ENCODE data around the gene MON1A. TPM values are rescaled to one million over a fixed set of nuclear protein-coding genes. Genes with fewer than 3 reads are reported as not detected.
"Not testable (repeated sequence)": the region's sequence is repeated elsewhere in the genome, so short reads cannot be mapped to it uniquely, and the experiment has no call there.

MON1A gene
- polyA plus RNA-seq, 3 donors, result 7.0 to 10.5 (median 7.3) TPM

GRCh38 chr3:49928481-49929017 lies 1.1 kb downstream of the MON1A start:
- no peak for DNase-seq (ENCODE audit: extremely low read depth in 1 of 11, low read depth in 9 of 11, low spot score in 4 of 11)

- DNase-seq (ENCODE audit: extremely low read depth in 1 of 11, low read depth in 9 of 11, low spot score in 4 of 11), result no peak
Measured at GRCh38 chr3:49927798-49928197, 1.8 kb downstream of the MON1A start.

GRCh38 chr3:49926117-49926728 lies 3.4 kb downstream of the MON1A start:
- no peak for DNase-seq (ENCODE audit: extremely low read depth in 1 of 11, low read depth in 9 of 11, low spot score in 4 of 11)

GRCh38 chr3:49925485-49925884 lies 4.1 kb downstream of the MON1A start:
- no peak for DNase-seq (ENCODE audit: extremely low read depth in 1 of 11, low read depth in 9 of 11, low spot score in 4 of 11)

- no peak for DNase-seq (ENCODE audit: extremely low read depth in 1 of 11, low read depth in 9 of 11, low spot score in 4 of 11)
Measured at GRCh38 chr3:49924683-49925082, 4.9 kb downstream of the MON1A start.

GRCh38 chr3:49917806-49918590 lies 11.6 kb downstream of the MON1A start:
- DNase-seq (ENCODE audit: extremely low read depth in 1 of 11, low read depth in 9 of 11, low spot score in 4 of 11), result not testable (repeated sequence)

GRCh38 chr3:49916686-49917085 lies 12.9 kb downstream of the MON1A start:
- no peak for DNase-seq (ENCODE audit: extremely low read depth in 1 of 11, low read depth in 9 of 11, low spot score in 4 of 11)

GRCh38 chr3:49914906-49915305 lies 14.7 kb downstream of the MON1A start:
- DNase-seq (ENCODE audit: extremely low read depth in 1 of 11, low read depth in 9 of 11, low spot score in 4 of 11), result no peak

- DNase-seq (ENCODE audit: extremely low read depth in 1 of 11, low read depth in 9 of 11, low spot score in 4 of 11), result no peak
Measured at GRCh38 chr3:49912881-49913281, 16.7 kb downstream of the MON1A start.

GRCh38 chr3:49911611-49912010 lies 18.0 kb downstream of the MON1A start:
- no peak for DNase-seq (ENCODE audit: extremely low read depth in 1 of 11, low read depth in 9 of 11, low spot score in 4 of 11)

- DNase-seq (ENCODE audit: extremely low read depth in 1 of 11, low read depth in 9 of 11, low spot score in 4 of 11), result no peak
Measured at GRCh38 chr3:49911124-49911420, 18.5 kb downstream of the MON1A start.

- no peak for DNase-seq (ENCODE audit: extremely low read depth in 1 of 11, low read depth in 9 of 11, low spot score in 4 of 11)
Measured at GRCh38 chr3:49910409-49911123, 19.0 kb downstream of the MON1A start.

- no peak for DNase-seq (ENCODE audit: extremely low read depth in 1 of 11, low read depth in 9 of 11, low spot score in 4 of 11)
Measured at GRCh38 chr3:49908373-49909199, 21.0 kb downstream of the MON1A start.

GRCh38 chr3:49906073-49906743 lies 23.4 kb downstream of the MON1A start:
- no peak for DNase-seq (ENCODE audit: extremely low read depth in 1 of 11, low read depth in 9 of 11, low spot score in 4 of 11)

- DNase-seq (ENCODE audit: extremely low read depth in 1 of 11, low read depth in 9 of 11, low spot score in 4 of 11), result not testable (repeated sequence)
Measured at GRCh38 chr3:49904448-49904847, 25.2 kb downstream of the MON1A start.

GRCh38 chr3:49903451-49904424 lies 25.9 kb downstream of the MON1A start, which contains the start of gene MST1R:
TSS of gene MST1R (minus strand) at chr3:49903873. CDS start at chr3:49903609, 264 bp downstream.
- DNase-seq (ENCODE audit: extremely low read depth in 1 of 11, low read depth in 9 of 11, low spot score in 4 of 11), result peak in 8 of 11 donors; percentile 22 to 63 (median 42)

Data from renal cortex interstitium (tissue), 11 donors.